Measurements from ENCODE around the gene OTUD3.

Gene OTUD3

DNA sequence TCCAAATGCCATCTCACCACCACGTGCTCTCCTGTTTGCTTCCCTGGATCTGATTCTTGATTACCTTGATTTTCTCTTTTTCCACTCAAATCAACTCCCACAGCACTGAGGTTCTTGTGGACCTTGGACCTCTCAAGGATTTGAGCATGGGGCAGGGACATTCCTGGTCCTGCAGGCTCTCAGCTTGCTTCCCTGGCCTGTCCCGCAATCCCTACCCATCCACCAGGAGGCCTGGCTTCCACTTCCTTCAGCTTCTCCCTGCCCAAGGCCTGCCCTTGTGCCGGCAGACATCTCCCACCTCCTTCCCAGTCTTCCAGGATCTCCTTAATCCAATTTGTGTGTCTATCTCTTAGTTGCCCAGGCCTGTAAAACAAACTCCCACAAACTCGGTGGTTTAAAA, 75.6 kb downstream of the OTUD3 start:
- DNase-seq, result no peak

DNA sequence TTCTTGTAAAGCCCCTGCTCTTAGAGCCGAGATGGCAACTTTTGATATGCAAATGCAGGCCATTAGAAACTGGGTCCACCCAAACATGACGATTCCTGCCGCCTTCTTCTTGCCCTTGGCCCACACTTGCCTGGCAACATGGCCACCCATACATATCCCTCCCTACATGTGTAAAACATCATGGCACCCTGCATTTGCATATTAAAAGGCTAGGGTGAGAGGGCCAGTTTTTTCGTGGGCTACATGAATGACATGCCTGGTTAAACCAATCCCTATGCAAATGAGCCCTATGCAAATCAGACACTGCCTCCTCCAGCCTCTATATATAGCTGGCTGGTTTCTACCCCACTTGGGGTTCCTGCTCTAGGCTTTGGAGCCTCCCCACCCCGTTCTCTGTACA, 78.4 kb downstream of the OTUD3 start:
- DNase-seq, result no peak

All from fibroblast of upper back skin (primary cell).